Muscle layer of duodenum (tissue), 2 donors: Measurements from ENCODE around the gene RHBDF2.

Experiments used
- H3K27ac ChIP-seq: one replicate; pipeline ENCODE4 v1.7.0; 2013; ENCODE audit warnings: mild to moderate bottlenecking, low read length
- H3K27me3 ChIP-seq: one replicate; pipeline ENCODE4 v1.7.0; 2013; ENCODE audit warnings: low read depth, mild to moderate bottlenecking, control low read depth, low read length
- H3K36me3 ChIP-seq, 2 donors: one replicate each; pipeline ENCODE4 v1.7.0; 2013; ENCODE audit warnings: low read length in 2 of 2, control low read depth in 1 of 2, mild to moderate bottlenecking in 1 of 2; ENCODE audit not compliant: insufficient read depth in 2 of 2, control insufficient read depth in 1 of 2
- H3K4me1 ChIP-seq, 2 donors: one replicate each; pipeline ENCODE4 v1.7.0; 2013; ENCODE audit warnings: low read length in 2 of 2, mild to moderate bottlenecking in 2 of 2, control low read depth in 1 of 2, moderate library complexity in 1 of 2; ENCODE audit not compliant: insufficient read depth in 2 of 2, control insufficient read depth in 1 of 2
- H3K4me3 ChIP-seq, 2 donors: one replicate each; pipeline ENCODE4 v1.7.0; 2013; ENCODE audit warnings: low read length in 2 of 2, low read depth in 1 of 2, mild to moderate bottlenecking in 1 of 2
- H3K9me3 ChIP-seq, 2 donors: one replicate each; pipeline ENCODE4 v1.7.0; 2013; ENCODE audit warnings: low read length in 2 of 2, control low read depth in 1 of 2, mild to moderate bottlenecking in 1 of 2; ENCODE audit not compliant: control insufficient read depth in 1 of 2
- donor health status: healthy.

Gene RHBDF2

DNA sequence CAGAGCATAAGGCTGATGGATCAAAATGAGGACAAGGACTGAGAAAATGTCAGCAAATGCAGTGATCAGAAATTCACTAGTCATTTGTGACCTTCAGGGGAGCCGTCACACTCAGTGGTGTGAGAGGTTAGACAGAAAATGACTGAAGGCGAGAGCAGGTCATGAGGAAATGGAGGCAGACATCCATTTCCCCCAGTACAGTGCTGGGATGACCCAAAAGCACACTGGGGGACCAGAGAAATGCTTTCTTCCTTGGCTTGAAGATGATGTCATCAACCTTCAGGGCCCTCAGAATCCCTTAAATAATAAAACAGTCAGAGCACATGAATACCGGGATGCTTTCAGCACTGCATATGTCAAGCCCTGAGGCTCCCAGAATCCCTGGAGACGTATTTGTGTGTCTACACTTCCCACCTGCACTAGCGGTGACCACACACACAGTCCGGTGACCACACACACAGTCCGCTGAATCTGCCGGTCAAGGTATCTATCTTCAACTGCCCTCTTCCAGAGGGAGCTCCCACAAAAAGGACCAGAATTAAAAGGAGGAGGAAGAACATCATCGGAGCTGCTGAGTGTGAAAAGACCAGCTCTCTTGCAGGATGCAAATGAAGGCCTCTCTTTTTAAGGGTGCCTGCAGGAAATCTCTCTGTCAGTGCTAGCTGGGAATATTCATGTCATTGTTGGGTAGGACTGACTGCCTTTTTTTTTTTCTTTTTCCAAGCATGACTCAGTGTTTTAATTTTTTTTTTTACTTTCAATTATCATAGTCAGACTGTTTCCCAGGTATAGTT lies 56.5 kb downstream of the RHBDF2 start:
- Histone ChIP-seq H3K36me3 (no peaks in the 10 kb centered on the region), H3K4me3 (no peak overlapping the region), H3K27me3 (no peaks in the 10 kb centered on the region), H3K27ac (no peak overlapping the region), H3K4me1 (peaks cover 8 to 18% of the 10 kb centered on the region in 2 donors), H3K9me3 (no peaks in the 10 kb centered on the region)

GRCh38 chr17:76442341-76443338 lies 58.6 kb downstream of the RHBDF2 start:
- Histone ChIP-seq H3K4me3 (no peak overlapping the region), H3K36me3 (no peaks in the 10 kb centered on the region), H3K27me3 (no peaks in the 10 kb centered on the region), H3K4me1 (peaks cover 8 to 15% of the 10 kb centered on the region in 2 donors), H3K9me3 (no peaks in the 10 kb centered on the region), H3K27ac (no peak overlapping the region)

GRCh38 chr17:76441686-76442340 lies 59.4 kb downstream of the RHBDF2 start:
- no peaks in the 10 kb centered on the region for H3K36me3 ChIP-seq
- no peak overlapping the region for H3K4me3 ChIP-seq
- H3K27me3 ChIP-seq = no peaks in the 10 kb centered on the region
- no peaks in the 10 kb centered on the region for H3K9me3 ChIP-seq
- H3K4me1 ChIP-seq = peaks cover 4 to 7% of the 10 kb centered on the region in 2 donors
- H3K27ac ChIP-seq = no peak overlapping the region

- Histone ChIP-seq H3K4me3 (no peak overlapping the region), H3K27ac (no peak overlapping the region), H3K36me3 (no peaks in the 10 kb centered on the region), H3K4me1 (no peaks in the 10 kb centered on the region), H3K9me3 (no peaks in the 10 kb centered on the region), H3K27me3 (no peaks in the 10 kb centered on the region)
Observed at GRCh38 chr17:76440751-76441362, 60.4 kb downstream of the RHBDF2 start.

DNA sequence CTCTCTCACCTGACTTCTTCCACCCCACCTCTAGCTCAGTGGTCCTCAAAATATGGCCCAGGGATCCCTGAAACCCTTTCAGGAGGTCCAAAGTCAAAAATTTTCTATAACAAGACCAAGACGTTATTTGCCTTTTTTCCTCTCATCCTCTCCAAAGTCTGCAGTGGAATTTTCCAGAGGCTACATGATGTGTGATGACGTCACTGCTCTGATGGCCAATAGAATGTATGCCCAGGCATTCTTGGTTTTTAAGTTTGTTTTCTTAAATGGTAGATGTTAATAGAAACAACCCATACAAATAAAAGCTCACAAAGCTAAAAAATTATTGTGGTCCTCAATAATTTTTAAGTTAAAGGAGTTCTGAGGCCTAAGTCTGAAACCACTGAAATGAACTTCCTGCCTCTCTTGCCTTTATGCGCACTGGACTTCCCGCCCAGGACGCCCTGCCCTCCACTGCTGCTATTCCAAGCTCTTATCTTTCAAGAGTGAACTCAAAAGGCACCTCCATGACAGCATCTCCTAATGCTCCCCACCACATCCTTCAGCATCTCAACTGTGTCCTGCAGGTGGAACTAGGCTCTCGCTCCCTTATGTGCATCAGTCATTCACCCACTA lies 61.8 kb downstream of the RHBDF2 start:
- Histone ChIP-seq H3K4me3 (no peak overlapping the region), H3K36me3 (no peaks in the 10 kb centered on the region), H3K4me1 (no peaks in the 10 kb centered on the region), H3K9me3 (no peaks in the 10 kb centered on the region), H3K27me3 (no peaks in the 10 kb centered on the region), H3K27ac (no peak overlapping the region)

GRCh38 chr17:76438906-76439305 lies 62.3 kb downstream of the RHBDF2 start:
- Histone ChIP-seq H3K9me3 (no peaks in the 10 kb centered on the region), H3K27me3 (no peaks in the 10 kb centered on the region), H3K27ac (no peak overlapping the region), H3K4me3 (no peak overlapping the region), H3K36me3 (peaks cover 0 to 4% of the 10 kb centered on the region in 2 donors), H3K4me1 (no peaks in the 10 kb centered on the region)

- Histone ChIP-seq H3K9me3 (no peaks in the 10 kb centered on the region), H3K4me3 (no peak overlapping the region), H3K36me3 (peaks cover 0 to 4% of the 10 kb centered on the region in 2 donors), H3K27me3 (no peaks in the 10 kb centered on the region), H3K4me1 (no peaks in the 10 kb centered on the region), H3K27ac (no peak overlapping the region)
Observed at GRCh38 chr17:76437467-76438402, 63.5 kb downstream of the RHBDF2 start.

GRCh38 chr17:76435751-76436150 lies 65.5 kb downstream of the RHBDF2 start:
- Histone ChIP-seq H3K9me3 (no peaks in the 10 kb centered on the region), H3K27me3 (no peaks in the 10 kb centered on the region), H3K4me3 (no peak overlapping the region), H3K36me3 (peaks cover 0 to 4% of the 10 kb centered on the region in 2 donors), H3K4me1 (no peaks in the 10 kb centered on the region), H3K27ac (no peak overlapping the region)

- Histone ChIP-seq H3K27me3 (no peaks in the 10 kb centered on the region), H3K27ac (no peak overlapping the region), H3K9me3 (no peaks in the 10 kb centered on the region), H3K4me3 (no peak overlapping the region), H3K4me1 (no peaks in the 10 kb centered on the region), H3K36me3 (peaks cover 0 to 4% of the 10 kb centered on the region in 2 donors)
Observed at GRCh38 chr17:76434870-76435269, 66.4 kb downstream of the RHBDF2 start.

GRCh38 chr17:76433693-76434092 lies 67.5 kb downstream of the RHBDF2 start:
- Histone ChIP-seq H3K36me3 (peaks cover 0 to 4% of the 10 kb centered on the region in 2 donors), H3K27ac (no peak overlapping the region), H3K4me3 (no peak overlapping the region), H3K9me3 (no peaks in the 10 kb centered on the region), H3K27me3 (no peaks in the 10 kb centered on the region), H3K4me1 (no peaks in the 10 kb centered on the region)
